IMR-90 (cell line): ENCODE data around the gene USP10. TPM values are rescaled to one million over a fixed set of nuclear protein-coding genes. Genes with fewer than 3 reads are reported as not detected.

Experiments used
- ATAC-seq: fragments of 200-7000 bp; cut with Tn5 transposase; 2 replicates; pipeline ENCODE4 v1.9.1; 2020; ENCODE audit warnings: low read depth, mild to moderate bottlenecking, moderate library complexity
- BruUV-seq: library from RNA; stranded (reverse); fragments of 400-500 nt; replicated peaks from 2 replicates; lab custom pipeline; 2021; lab: Mats Ljungman, UMichigan
- CTCF ChIA-PET: fragments of 300-600 bp; formaldehyde crosslinking; extraction: SDS; loops from one replicate; lab custom pipeline; 2021; ENCODE audit warnings: antibody characterized with exemption; lab: Yijun Ruan, JAX
- POLR2A ChIA-PET: fragments of 300-600 bp; sonication (Branson Sonifier 250); formaldehyde crosslinking; loops from one replicate; lab custom pipeline; 2022; ENCODE audit warnings: antibody characterized with exemption; ENCODE audit not compliant: unreplicated experiment; lab: Charles Lee
- DNase-seq: peaks from one replicate; pipeline ENCODE4 v3.0.0; 2013
- H2AFZ ChIP-seq: replicated peaks from 2 replicates; pipeline ENCODE3; 2013; ENCODE audit warnings: low read length, mild to moderate bottlenecking; ENCODE audit not compliant: poor library complexity
- H2AK5ac ChIP-seq: 2 replicates; pipeline ENCODE4 v1.6.1; 2013; ENCODE audit warnings: low read depth, low read length, inconsistent platforms
- H2AK9ac ChIP-seq: replicated peaks from 2 replicates; pipeline ENCODE3; 2013; ENCODE audit warnings: mild to moderate bottlenecking, low read depth, low read length, moderate library complexity; ENCODE audit not compliant: poor library complexity
- H2BK120ac ChIP-seq: 2 replicates; pipeline ENCODE4 v1.6.1; 2013; ENCODE audit warnings: low read depth, low read length, inconsistent platforms
- H2BK15ac ChIP-seq: 3 replicates; pipeline ENCODE4 v1.6.1; 2013; ENCODE audit warnings: low read depth, low read length, inconsistent platforms
- H2BK20ac ChIP-seq: 2 replicates; pipeline ENCODE4 v1.6.1; 2013; ENCODE audit warnings: low read depth, mild to moderate bottlenecking, inconsistent platforms, low read length, moderate library complexity
- H2BK5ac ChIP-seq: 2 replicates; pipeline ENCODE4 v1.6.1; 2013; ENCODE audit warnings: mild to moderate bottlenecking, low read depth, low read length, inconsistent platforms; ENCODE audit not compliant: poor library complexity, severe bottlenecking
- H3K14ac ChIP-seq: replicated peaks from 2 replicates; pipeline ENCODE4 v1.6.1; 2013; ENCODE audit warnings: low read depth, low read length, inconsistent platforms
- H3K18ac ChIP-seq: 2 replicates; pipeline ENCODE4 v1.6.1; 2013; ENCODE audit warnings: low read depth, low read length, control low read depth
- H3K23ac ChIP-seq: 2 replicates; pipeline ENCODE4 v1.6.1; 2013; ENCODE audit warnings: low read depth, low read length, inconsistent platforms
- H3K27ac ChIP-seq: 2 replicates; pipeline ENCODE4 v1.5.1; 2013; ENCODE audit warnings: mild to moderate bottlenecking, control low read depth, low read length; ENCODE audit not compliant: insufficient read depth
- H3K27me3 ChIP-seq: 2 replicates; pipeline ENCODE4 v1.6.1; 2013; ENCODE audit warnings: low read length; ENCODE audit not compliant: control insufficient read depth, insufficient read depth
- H3K36me3 ChIP-seq: 2 replicates; pipeline ENCODE4 v1.6.1; 2013; ENCODE audit warnings: low read length, mixed read lengths; ENCODE audit not compliant: control insufficient read depth, insufficient read depth
- H3K4ac ChIP-seq: 2 replicates; pipeline ENCODE4 v1.6.1; 2013; ENCODE audit warnings: low read depth, low read length, inconsistent platforms
- H3K4me1 ChIP-seq: 2 replicates; pipeline ENCODE4 v1.6.1; 2013; ENCODE audit warnings: low read length, mixed read lengths; ENCODE audit not compliant: control insufficient read depth, insufficient read depth
- H3K4me2 ChIP-seq: 2 replicates; pipeline ENCODE4 v1.6.1; 2013; ENCODE audit warnings: low read depth, mild to moderate bottlenecking, control low read depth, low read length, moderate library complexity
- H3K4me3 ChIP-seq: 2 replicates; pipeline ENCODE4 v1.5.1; 2013; ENCODE audit warnings: low read depth, mild to moderate bottlenecking, control low read depth, low read length, moderate library complexity; ENCODE audit not compliant: insufficient read depth
- H3K56ac ChIP-seq: 2 replicates; pipeline ENCODE4 v1.6.1; 2013; ENCODE audit warnings: low read length, inconsistent platforms; ENCODE audit not compliant: insufficient read depth; ENCODE audit errors: extremely low read depth
- H3K79me1 ChIP-seq, 2 experiments: 2 replicates each; pipeline ENCODE4 v1.6.1; 2013; ENCODE audit warnings: low read length in 2 of 2, inconsistent platforms in 1 of 2, low read depth in 1 of 2
- H3K9ac ChIP-seq: 2 replicates; pipeline ENCODE4 v1.6.1; 2013; ENCODE audit warnings: low read depth, low read length, control low read depth
- H3K9me1 ChIP-seq: 2 replicates; pipeline ENCODE4 v1.6.1; 2013; ENCODE audit warnings: low read length, inconsistent platforms; ENCODE audit not compliant: insufficient read depth
- H3K9me3 ChIP-seq: 2 replicates; pipeline ENCODE4 v1.6.1; 2013; ENCODE audit warnings: low read length; ENCODE audit not compliant: control insufficient read depth, insufficient read depth
- H4K20me1 ChIP-seq: 2 replicates; pipeline ENCODE4 v1.6.1; 2013; ENCODE audit warnings: low read length, inconsistent platforms; ENCODE audit not compliant: insufficient read depth
- H4K5ac ChIP-seq: 2 replicates; pipeline ENCODE4 v1.6.1; 2013; ENCODE audit warnings: mild to moderate bottlenecking, low read depth, low read length, control low read depth
- H4K8ac ChIP-seq, 2 experiments: 2 replicates each; pipeline ENCODE4 v1.6.1; 2013; ENCODE audit warnings: low read depth in 2 of 2, low read length in 2 of 2, control low read depth in 1 of 2, inconsistent platforms in 1 of 2
- H4K91ac ChIP-seq: 2 replicates; pipeline ENCODE4 v1.6.1; 2013; ENCODE audit warnings: low read depth, low read length, inconsistent platforms; ENCODE audit not compliant: insufficient read depth
- BHLHE40 ChIP-seq: fragments of 150-350 bp; IDR thresholded peaks from 2 replicates; pipeline ENCODE4 v1.6.1; 2016; ENCODE audit warnings: mild to moderate bottlenecking, low read depth, low read length
- FOS ChIP-seq: fragments of 150-350 bp; IDR thresholded peaks from 2 replicates; pipeline ENCODE4 v1.6.1; 2016; ENCODE audit warnings: low read depth, low read length
- MAZ ChIP-seq: IDR thresholded peaks from 2 replicates; pipeline ENCODE4 v1.6.1; 2012; ENCODE audit warnings: low read depth, mild to moderate bottlenecking, low read length, improper control_type of control experiment, moderate library complexity, borderline replicate concordance
- NFE2L2 ChIP-seq: fragments of 150-350 bp; IDR thresholded peaks from 2 replicates; pipeline ENCODE4 v1.6.1; 2016; ENCODE audit warnings: low read depth, mild to moderate bottlenecking, low read length
- POLR2A ChIP-seq: IDR thresholded peaks from 2 replicates; pipeline ENCODE4 v1.6.1; 2012; ENCODE audit warnings: mild to moderate bottlenecking, low read depth, low read length
- USF2 ChIP-seq: fragments of 150-350 bp; IDR thresholded peaks from 2 replicates; pipeline ENCODE4 v1.6.1; 2017; ENCODE audit warnings: mild to moderate bottlenecking, antibody characterized with exemption, low read length, low read depth
- WGBS, 2 experiments: methylation state at CpG; one replicate each; pipeline versions ENCODE4 v1.1.5 to v1.1.7; 2013; ENCODE audit warnings: missing lambda C conversion rate in 2 of 2; ENCODE audit not compliant: insufficient read length in 1 of 2; ENCODE audit errors: extremely low coverage in 2 of 2; 5-methylcytosine and 5-hydroxymethylcytosine counted together
- dilution Hi-C: fragments of 300-500 bp; cut with HindIII; formaldehyde crosslinking; loops from one replicate; pipeline ENCODE4 v1.14.3; 2018; ENCODE audit warnings: low sequenced_read_pairs; ENCODE audit not compliant: unreplicated experiment
- in situ Hi-C: fragments of 300-500 bp; cut with MboI; formaldehyde crosslinking; loops from 3 replicates; pipeline ENCODE4 v1.14.3; 2019; ENCODE audit warnings: low sequenced_read_pairs, inconsistent platforms, mixed read lengths
- intact Hi-C: fragments of 100-400 bp; cut with micrococcal nuclease; formaldehyde crosslinking; loops from 2 replicates; pipeline ENCODE4 v1.10.0; 2022
- polyA plus RNA-seq, 3 experiments: library from polyadenylated mRNA; depleted of rRNA; stranded (reverse); fragments of >200 nt; gene quantifications; 2 replicates each; pipeline ENCODE4 v1.2.3, GENCODE V29; 2012; ENCODE audit warnings: low replicate concordance in 1 of 3
- total RNA-seq: library from RNA; depleted of rRNA; stranded (reverse); fragments of >200 nt; gene quantifications from 2 replicates; pipeline ENCODE4 v1.2.3, GENCODE V29; 2012

The USP10 gene
- total and polyA plus RNA-seq, 2 of the 4 experiments (the other 2 are of a cell fraction): 54.3 to 79.0 TPM

DNA sequence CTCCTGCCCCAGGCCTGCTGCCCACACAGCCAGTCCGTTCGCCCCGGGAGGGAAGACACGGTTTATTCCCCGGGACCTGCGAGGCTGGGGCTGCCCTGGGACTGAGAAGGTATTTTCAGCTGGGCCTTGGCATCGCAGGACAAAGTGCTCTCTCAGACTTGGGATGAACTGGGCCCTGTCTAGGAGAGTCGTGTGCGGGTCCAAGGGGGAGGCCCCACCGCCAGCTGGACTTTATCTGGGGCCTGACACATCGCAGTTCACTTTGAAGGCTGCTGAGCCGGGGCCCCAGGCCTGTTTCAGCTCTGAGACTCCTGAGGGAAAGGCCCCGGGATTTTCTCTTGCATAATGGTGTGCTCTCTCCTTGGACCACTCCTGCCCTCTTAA lies 126.8 kb downstream of the USP10 start:
- H2AFZ ChIP-seq: peak overlapping the region; percentile 59
- no TSS peak for BruUV-seq
- in situ Hi-C loops: no loop called here

More for the DNA sequence above, 126.8 kb downstream of the USP10 start:
- Histone ChIP-seq H3K23ac (peak overlapping the region; percentile 76), H2BK120ac (peak overlapping the region; percentile 97), H3K79me1 (peaks cover 30 to 81% of the 10 kb centered on the region in 2 experiments; a peak in 3 of 4 replicates), H3K9me1 (peaks cover 22% of the 10 kb centered on the region), H3K18ac (peak overlapping the region; percentile 55), H3K9ac (peak overlapping the region; percentile 15; the same call in 1 of the 2 replicates), H3K27me3 (no peaks in the 10 kb centered on the region), H4K8ac (peak overlapping the region; percentile 77 to 94), H2AK5ac (peak overlapping the region; percentile 89), H4K20me1 (peaks cover 14% of the 10 kb centered on the region), H3K36me3 (peaks cover 5% of the 10 kb centered on the region; the same call in 1 of the 2 replicates), H3K9me3 (no peaks in the 10 kb centered on the region), H2BK15ac (peak overlapping the region; percentile 10; the same call in 2 of the 3 replicates), H3K4me1 (peaks cover 40% of the 10 kb centered on the region), H3K4ac (peak overlapping the region; percentile 98), H2BK5ac (peak overlapping the region; percentile 77), H3K14ac (peak overlapping the region; percentile 75), H4K5ac (peak overlapping the region; percentile 51), H2BK20ac (peak overlapping the region; percentile 30), H3K27ac (peak overlapping the region; percentile 80), H2AK9ac (peak overlapping the region; percentile 28), H3K56ac (peak overlapping the region; percentile 35; the same call in 1 of the 2 replicates), H3K4me3 (no peak overlapping the region), H3K4me2 (peak overlapping the region; percentile 17; the same call in 1 of the 2 replicates), H4K91ac (peak overlapping the region; percentile 86)
- ATAC-seq (peak; percentile 35), DNase-seq (peak; percentile 72)
- WGBS, 2 experiments: 21% methylated on average over 8 of the region's 13 CpGs; no CpG with 5 or more reads in 1 of the 2 experiments
- TF ChIP-seq FOS (no peak), USF2 (no peak), MAZ (peak; percentile 2; the same call in 1 of the 2 replicates), NFE2L2 (no peak), BHLHE40 (no peak), POLR2A (peak; percentile 26; the same call in 1 of the 2 replicates)
- intact Hi-C loops: loop anchor here (10.0 kb wide), 1 partner anchor 202 kb away; no protein-coding TSS in a partner anchor
- CTCF ChIA-PET: no interaction called here
- dilution Hi-C loops: no loop called here
- POLR2A ChIA-PET: interaction anchor here (0.5 to 0.7 kb wide), 3 partner anchors 31 to 375 kb away, joined by 3 to 5 read pairs (median 3); no protein-coding TSS in a partner anchor
